A673 (cell line): ENCODE data around the gene PGBD5. TPM values are rescaled to one million over a fixed set of nuclear protein-coding genes. Genes with fewer than 3 reads are reported as not detected.

Experiments used
- BruUV-seq: library from RNA; stranded (reverse); fragments of 400-500 nt; replicated peaks from 2 replicates; lab custom pipeline; 2021; lab: Mats Ljungman, UMichigan
- CTCF ChIA-PET: fragments of 300-600 bp; sonication (Branson Sonifier 250); formaldehyde crosslinking; loops from one replicate; lab custom pipeline; 2022; ENCODE audit warnings: antibody characterized with exemption; lab: Charles Lee
- POLR2A ChIA-PET: fragments of 300-600 bp; sonication (Branson Sonifier 250); formaldehyde crosslinking; loops from one replicate; lab custom pipeline; 2022; ENCODE audit warnings: antibody characterized with exemption; ENCODE audit not compliant: low non-redundant PET; lab: Charles Lee
- DNase-seq: peaks from one replicate; pipeline ENCODE4 v3.0.0-alpha.2; 2015; ENCODE audit warnings: low spot score
- H3K27ac ChIP-seq: fragments of 200-600 bp; sonication (generic); 2 replicates; pipeline ENCODE4 v1.5.1; 2016; ENCODE audit warnings: mixed run types, low read depth, mild to moderate bottlenecking, mixed read lengths, antibody characterized with exemption, low read length; ENCODE audit not compliant: poor library complexity, severe bottlenecking
- H3K27me3 ChIP-seq: fragments of 200-600 bp; sonication (generic); replicated peaks from 2 replicates; pipeline ENCODE4 v1.6.1; 2017; ENCODE audit warnings: mixed run types, low read depth, mild to moderate bottlenecking, mixed read lengths, antibody characterized with exemption, low read length; ENCODE audit not compliant: insufficient read depth, poor library complexity
- H3K36me3 ChIP-seq: fragments of 200-600 bp; sonication (generic); 2 replicates; pipeline ENCODE4 v1.6.1; 2016; ENCODE audit warnings: mixed run types, mild to moderate bottlenecking, mixed read lengths, antibody characterized with exemption, low read length; ENCODE audit not compliant: insufficient read depth, poor library complexity, severe bottlenecking
- H3K4me1 ChIP-seq: fragments of 200-600 bp; sonication (generic); 2 replicates; pipeline ENCODE4 v1.6.1; 2017; ENCODE audit warnings: mixed run types, mild to moderate bottlenecking, mixed read lengths, antibody characterized with exemption, low read length; ENCODE audit not compliant: insufficient read depth, poor library complexity, severe bottlenecking
- H3K4me3 ChIP-seq: fragments of 200-600 bp; sonication (generic); 2 replicates; pipeline ENCODE4 v1.5.1; 2016; ENCODE audit warnings: low read depth, mixed run types, mild to moderate bottlenecking, mixed read lengths, low read length; ENCODE audit not compliant: poor library complexity, severe bottlenecking
- H3K9me3 ChIP-seq: fragments of 200-600 bp; sonication (generic); 2 replicates; pipeline ENCODE4 v1.6.1; 2016; ENCODE audit warnings: mixed run types, low read depth, mild to moderate bottlenecking, mixed read lengths, antibody characterized with exemption, low read length; ENCODE audit not compliant: poor library complexity, severe bottlenecking
- EZH2 ChIP-seq: fragments of 200-600 bp; sonication (generic); IDR thresholded peaks from 2 replicates; pipeline ENCODE4 v1.6.1; 2017; ENCODE audit warnings: borderline replicate concordance, low read depth, mild to moderate bottlenecking, mixed read lengths, antibody characterized with exemption, low read length; ENCODE audit not compliant: poor library complexity, severe bottlenecking
- intact Hi-C: fragments of 100-400 bp; cut with micrococcal nuclease; formaldehyde crosslinking; loops from one replicate; pipeline ENCODE4 v1.10.0; 2022; ENCODE audit not compliant: unreplicated experiment
- total RNA-seq: library from RNA; stranded (reverse); gene quantifications from 2 replicates; pipeline ENCODE4 v1.2.3, GENCODE V29; 2021
- TF ChIP-seq, protein P1 (sequence below): fragments of 300-800, 200-600 bp; sonication (generic); conservative IDR thresholded peaks from 2 replicates; pipeline ENCODE4 v1.5.1; 2017; ENCODE audit warnings: low read depth, mild to moderate bottlenecking, antibody characterized with exemption, low read length, moderate library complexity, mixed read lengths

The PGBD5 gene
- total RNA-seq, 1 experiment from 2014 or later: 0.52 TPM

DNA sequence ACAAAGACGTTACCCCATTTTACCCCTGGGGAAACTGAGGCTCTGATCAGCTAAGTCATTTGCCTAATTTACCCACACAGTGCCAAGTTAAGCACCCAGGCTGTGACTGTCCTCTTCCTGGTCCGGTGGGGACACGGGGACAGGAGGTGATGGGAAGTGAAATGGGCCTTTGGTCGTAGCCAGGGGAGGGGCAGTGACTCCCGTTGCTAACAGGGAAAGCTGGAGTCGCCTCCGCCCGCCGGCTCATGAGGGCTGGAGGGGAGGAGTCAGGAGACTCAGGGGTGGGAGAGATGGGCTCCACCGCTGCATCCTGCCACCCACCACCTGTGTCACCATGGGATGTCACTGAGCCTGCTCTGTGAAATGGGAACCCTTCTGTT is 139.3 kb downstream of the PGBD5 start:
- Histone ChIP-seq H3K9me3 (no peaks in the 10 kb centered on the region), H3K27me3 (no peaks in the 10 kb centered on the region), H3K27ac (no peak overlapping the region), H3K4me3 (no peak overlapping the region), H3K36me3 (no peaks in the 10 kb centered on the region), H3K4me1 (peaks cover 7% of the 10 kb centered on the region)
- TF ChIP-seq, protein P1, sequence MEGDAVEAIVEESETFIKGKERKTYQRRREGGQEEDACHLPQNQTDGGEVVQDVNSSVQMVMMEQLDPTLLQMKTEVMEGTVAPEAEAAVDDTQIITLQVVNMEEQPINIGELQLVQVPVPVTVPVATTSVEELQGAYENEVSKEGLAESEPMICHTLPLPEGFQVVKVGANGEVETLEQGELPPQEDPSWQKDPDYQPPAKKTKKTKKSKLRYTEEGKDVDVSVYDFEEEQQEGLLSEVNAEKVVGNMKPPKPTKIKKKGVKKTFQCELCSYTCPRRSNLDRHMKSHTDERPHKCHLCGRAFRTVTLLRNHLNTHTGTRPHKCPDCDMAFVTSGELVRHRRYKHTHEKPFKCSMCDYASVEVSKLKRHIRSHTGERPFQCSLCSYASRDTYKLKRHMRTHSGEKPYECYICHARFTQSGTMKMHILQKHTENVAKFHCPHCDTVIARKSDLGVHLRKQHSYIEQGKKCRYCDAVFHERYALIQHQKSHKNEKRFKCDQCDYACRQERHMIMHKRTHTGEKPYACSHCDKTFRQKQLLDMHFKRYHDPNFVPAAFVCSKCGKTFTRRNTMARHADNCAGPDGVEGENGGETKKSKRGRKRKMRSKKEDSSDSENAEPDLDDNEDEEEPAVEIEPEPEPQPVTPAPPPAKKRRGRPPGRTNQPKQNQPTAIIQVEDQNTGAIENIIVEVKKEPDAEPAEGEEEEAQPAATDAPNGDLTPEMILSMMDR: no peak
- no peak for TF ChIP-seq EZH2
- no TSS peak for BruUV-seq
- ChIA-PET POLR2A (no interaction called here), CTCF (no interaction called here)
- intact Hi-C loops: no loop called here
- DNase-seq: no peak

DNA sequence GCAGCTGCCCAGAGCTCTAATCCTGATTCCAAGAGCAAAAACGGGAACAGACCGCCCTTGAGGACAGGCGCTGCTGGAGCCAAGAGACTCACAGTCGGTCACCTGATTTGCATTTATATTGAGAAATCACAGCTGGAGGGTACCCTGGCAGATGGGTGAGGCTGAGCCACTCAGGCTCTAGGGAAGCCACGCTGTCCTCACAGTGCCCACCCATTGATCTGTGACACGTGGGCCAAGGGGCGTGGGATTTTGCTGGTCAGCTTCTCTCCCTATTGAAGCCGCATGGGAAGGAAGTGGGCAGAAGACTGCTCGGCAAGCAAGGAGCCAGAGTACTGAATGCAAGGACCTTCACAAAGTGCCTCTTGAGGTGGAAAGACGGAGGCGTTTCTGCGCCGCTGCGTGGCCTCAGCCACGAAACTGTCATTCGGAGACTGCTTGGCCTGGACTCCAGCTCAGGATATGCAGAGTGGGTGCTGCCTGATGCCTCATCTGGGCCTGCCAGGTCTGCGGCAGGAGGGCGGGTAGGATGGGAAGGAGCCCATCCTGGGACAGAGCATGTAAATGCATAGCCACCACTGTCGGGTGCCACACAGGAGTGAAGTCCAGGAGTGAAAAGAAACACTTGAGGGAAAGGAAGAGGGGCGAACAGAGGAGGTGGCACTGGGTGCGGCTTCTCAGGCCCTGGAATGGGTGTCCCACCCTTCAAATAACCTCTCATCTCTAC is 139.8 kb downstream of the PGBD5 start:
- CTCF ChIA-PET: interaction anchor here (0.6 kb wide), 1 partner anchor 9 kb away, joined by 3 read pairs; no protein-coding TSS in a partner anchor
- no peak overlapping the region for H3K4me3 ChIP-seq
- no TSS peak for BruUV-seq
- H3K36me3 ChIP-seq: no peaks in the 10 kb centered on the region
- TF ChIP-seq, protein P1: no peak
- no peak for TF ChIP-seq EZH2
- no peaks in the 10 kb centered on the region for H3K9me3 ChIP-seq
- no peak for DNase-seq
- intact Hi-C loops: no loop called here
- POLR2A ChIA-PET: no interaction called here
- no peak overlapping the region for H3K27ac ChIP-seq
- H3K4me1 ChIP-seq: peaks cover 11% of the 10 kb centered on the region
- H3K27me3 ChIP-seq: no peaks in the 10 kb centered on the region

DNA sequence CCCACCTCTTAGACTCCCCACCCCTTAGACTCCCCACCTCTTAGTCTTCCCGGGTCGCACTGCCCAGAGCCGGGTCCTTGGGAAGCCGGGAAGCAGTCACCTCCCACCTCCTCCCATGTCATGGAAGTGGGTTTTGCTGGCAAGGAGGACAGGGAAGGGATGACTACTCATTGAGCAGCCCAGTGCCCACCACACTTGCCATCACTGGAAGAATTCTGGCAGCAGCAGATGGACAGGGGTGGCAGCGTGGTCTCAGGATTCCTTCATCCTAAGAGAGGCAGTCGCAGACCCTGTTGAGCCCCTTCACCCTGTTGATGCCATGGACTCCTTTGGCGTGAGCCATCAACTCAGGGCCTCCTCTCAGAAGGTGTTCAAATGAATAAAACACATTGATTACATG is 140.8 kb downstream of the PGBD5 start:
- CTCF ChIA-PET: no interaction called here
- intact Hi-C loops: no loop called here
- no peak for DNase-seq
- Histone ChIP-seq H3K9me3 (no peaks in the 10 kb centered on the region), H3K27ac (no peak overlapping the region), H3K4me3 (no peak overlapping the region), H3K4me1 (peaks cover 11% of the 10 kb centered on the region), H3K36me3 (no peaks in the 10 kb centered on the region), H3K27me3 (no peaks in the 10 kb centered on the region)
- TF ChIP-seq, protein P1: no peak
- POLR2A ChIA-PET: no interaction called here
- BruUV-seq: no TSS peak
